Measurements from ENCODE around the gene NOTCH1. TPM values are rescaled to one million over a fixed set of nuclear protein-coding genes. Genes with fewer than 3 reads are reported as not detected.
"Not testable (repeated sequence)": the region's sequence is repeated elsewhere in the genome, so short reads cannot be mapped to it uniquely, and the experiment has no call there.

NOTCH1 gene
- total RNA-seq, 3 donors from 2014 or later: 124 to 128 (median 125) TPM

DNA sequence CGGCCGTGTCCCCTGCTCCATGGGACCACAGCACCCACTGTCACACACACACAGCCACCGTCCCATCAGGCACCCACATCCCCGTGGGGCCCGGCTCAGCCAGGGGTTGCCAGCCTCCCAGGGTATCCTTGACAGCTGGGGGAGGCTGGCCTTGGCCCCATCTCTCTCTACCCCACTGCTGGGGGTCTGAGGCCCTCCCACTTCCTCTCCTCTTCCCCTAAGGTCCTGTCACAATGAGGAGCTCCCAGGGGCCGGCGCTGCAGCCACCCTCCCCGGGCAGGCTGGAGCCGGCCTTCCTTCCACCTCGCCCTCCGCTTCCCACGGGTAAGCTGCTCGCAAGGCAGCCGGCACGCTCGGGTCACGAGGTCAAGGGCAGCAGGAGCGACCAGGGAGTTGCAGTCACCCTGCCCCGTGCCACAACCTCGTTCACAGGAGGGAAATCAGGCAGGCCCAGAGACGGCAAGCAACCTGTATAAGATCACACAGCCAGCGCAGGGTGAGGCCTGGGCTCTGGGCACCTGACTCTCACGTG lies 38.6 kb upstream of the NOTCH1 start:
- Mint-ChIP-seq H3K4me1 (ENCODE audit: low read depth) (peaks cover 12% of the 10 kb centered on the region), H3K4me3 (no peak overlapping the region), H3K36me3 (ENCODE audit: insufficient read depth) (no peaks in the 10 kb centered on the region), H3K27me3 (ENCODE audit: low read depth) (no peaks in the 10 kb centered on the region), H3K9me3 (no peaks in the 10 kb centered on the region)
- no peak for ATAC-seq
- DNase-seq: no peak

GRCh38 chr9:136582977-136583735 lies 37.3 kb upstream of the NOTCH1 start:
- no peaks in the 10 kb centered on the region for H3K36me3 Mint-ChIP-seq (ENCODE audit: insufficient read depth)
- no peaks in the 10 kb centered on the region for H3K9me3 Mint-ChIP-seq
- ATAC-seq: no peak
- H3K4me3 Mint-ChIP-seq: no peak overlapping the region
- H3K4me1 Mint-ChIP-seq (ENCODE audit: low read depth): peaks cover 3% of the 10 kb centered on the region
- no peak for DNase-seq
- no peaks in the 10 kb centered on the region for H3K27me3 Mint-ChIP-seq (ENCODE audit: low read depth)

DNA sequence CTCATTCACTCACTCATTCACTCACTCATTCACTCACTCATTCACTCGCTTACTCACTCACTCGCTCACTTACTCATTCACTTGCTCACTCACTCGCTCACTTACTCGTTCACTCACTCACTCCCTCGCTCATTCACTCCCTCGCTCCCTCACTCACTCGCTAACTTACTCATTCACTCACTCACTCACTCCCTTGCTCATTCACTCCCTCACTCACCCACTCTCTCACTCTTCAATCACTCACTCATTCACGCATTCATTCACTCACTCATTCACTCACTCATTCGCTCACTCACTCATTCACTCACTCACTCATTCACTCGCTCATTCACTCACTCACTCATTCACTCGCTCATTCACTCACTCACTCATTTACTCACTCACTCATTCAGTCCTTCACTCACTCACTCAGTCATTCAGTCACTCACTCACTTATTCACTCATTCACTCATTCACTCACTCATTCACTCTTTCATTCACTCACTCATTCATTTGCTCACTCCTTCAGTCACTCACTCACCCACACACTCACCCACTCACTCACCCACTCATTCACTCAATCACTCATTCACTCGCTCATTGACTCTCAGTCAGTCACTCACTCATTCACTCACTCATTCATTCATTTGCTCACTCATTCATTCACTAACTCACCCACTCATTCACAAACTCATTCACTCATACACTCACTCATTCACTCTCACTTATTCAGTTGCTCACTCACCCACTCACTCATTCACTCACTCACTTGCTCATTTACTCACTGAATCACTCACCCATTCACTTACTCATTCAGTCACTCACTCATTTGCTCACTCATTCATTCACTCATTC lies 36.0 kb upstream of the NOTCH1 start:
- DNase-seq (no peak), ATAC-seq (no peak)
- H3K9me3 Mint-ChIP-seq: no peaks in the 10 kb centered on the region
- no peak overlapping the region for H3K4me3 Mint-ChIP-seq
- H3K4me1 Mint-ChIP-seq (ENCODE audit: low read depth): peaks cover 2% of the 10 kb centered on the region
- no peaks in the 10 kb centered on the region for H3K27me3 Mint-ChIP-seq (ENCODE audit: low read depth)
- H3K36me3 Mint-ChIP-seq (ENCODE audit: insufficient read depth): no peaks in the 10 kb centered on the region

- not testable (repeated sequence) for H3K27me3 Mint-ChIP-seq (ENCODE audit: low read depth); H3K36me3 Mint-ChIP-seq (ENCODE audit: insufficient read depth); H3K4me1 Mint-ChIP-seq (ENCODE audit: low read depth); H3K4me3 Mint-ChIP-seq; DNase-seq; H3K9me3 Mint-ChIP-seq; ATAC-seq
Measured at GRCh38 chr9:136579650-136580219, 33.9 kb upstream of the NOTCH1 start.

DNA sequence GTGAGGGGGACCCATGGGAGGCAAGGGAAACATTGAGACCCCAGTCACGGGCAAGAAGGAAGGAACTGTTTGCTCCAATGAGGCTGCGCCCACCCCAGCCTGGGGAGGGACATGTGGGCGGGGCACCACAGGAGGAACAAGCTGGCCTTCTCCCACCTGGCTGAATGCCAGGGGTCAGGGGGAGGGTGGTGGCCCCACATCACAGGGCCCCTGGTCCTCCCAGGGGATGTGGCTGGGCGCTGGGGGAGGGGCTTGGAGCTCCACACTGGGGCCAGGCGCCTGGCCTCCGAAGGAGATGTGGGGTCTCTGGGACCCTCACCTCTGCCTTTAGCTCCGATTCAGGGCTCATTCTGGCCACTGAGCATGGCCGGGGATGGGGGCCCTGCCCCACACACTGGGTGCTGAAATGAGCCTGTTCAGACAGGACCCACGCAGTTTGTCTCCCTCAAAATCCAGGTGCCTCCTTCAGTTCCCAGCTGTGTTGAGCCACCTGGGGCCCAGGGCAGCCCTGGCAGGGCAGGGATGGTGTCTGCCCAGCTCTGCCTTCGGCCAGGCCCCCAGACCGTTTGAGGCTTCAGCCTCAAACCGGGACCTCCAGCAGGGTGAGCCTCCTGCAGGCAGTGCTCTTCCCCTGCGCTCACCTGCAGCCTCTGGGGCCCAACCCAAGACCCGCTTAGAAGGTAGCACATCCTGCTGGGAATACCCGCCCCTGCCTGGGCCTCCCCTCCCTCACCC lies 33.2 kb upstream of the NOTCH1 start:
- Mint-ChIP-seq H3K4me1 (ENCODE audit: low read depth) (peaks cover 2% of the 10 kb centered on the region), H3K4me3 (no peak overlapping the region), H3K9me3 (no peaks in the 10 kb centered on the region), H3K27me3 (ENCODE audit: low read depth) (no peaks in the 10 kb centered on the region), H3K36me3 (ENCODE audit: insufficient read depth) (no peaks in the 10 kb centered on the region)
- ATAC-seq (peak; percentile 22 to 45), DNase-seq (no peak)

- DNase-seq: no peak
- H3K27me3 Mint-ChIP-seq (ENCODE audit: low read depth): no peaks in the 10 kb centered on the region
- no peak for ATAC-seq
- H3K9me3 Mint-ChIP-seq: no peaks in the 10 kb centered on the region
- no peak overlapping the region for H3K4me3 Mint-ChIP-seq
- H3K36me3 Mint-ChIP-seq (ENCODE audit: insufficient read depth): no peaks in the 10 kb centered on the region
- H3K4me1 Mint-ChIP-seq (ENCODE audit: low read depth): peaks cover 2% of the 10 kb centered on the region
Measured at GRCh38 chr9:136578626-136578914, 32.7 kb upstream of the NOTCH1 start.

DNA sequence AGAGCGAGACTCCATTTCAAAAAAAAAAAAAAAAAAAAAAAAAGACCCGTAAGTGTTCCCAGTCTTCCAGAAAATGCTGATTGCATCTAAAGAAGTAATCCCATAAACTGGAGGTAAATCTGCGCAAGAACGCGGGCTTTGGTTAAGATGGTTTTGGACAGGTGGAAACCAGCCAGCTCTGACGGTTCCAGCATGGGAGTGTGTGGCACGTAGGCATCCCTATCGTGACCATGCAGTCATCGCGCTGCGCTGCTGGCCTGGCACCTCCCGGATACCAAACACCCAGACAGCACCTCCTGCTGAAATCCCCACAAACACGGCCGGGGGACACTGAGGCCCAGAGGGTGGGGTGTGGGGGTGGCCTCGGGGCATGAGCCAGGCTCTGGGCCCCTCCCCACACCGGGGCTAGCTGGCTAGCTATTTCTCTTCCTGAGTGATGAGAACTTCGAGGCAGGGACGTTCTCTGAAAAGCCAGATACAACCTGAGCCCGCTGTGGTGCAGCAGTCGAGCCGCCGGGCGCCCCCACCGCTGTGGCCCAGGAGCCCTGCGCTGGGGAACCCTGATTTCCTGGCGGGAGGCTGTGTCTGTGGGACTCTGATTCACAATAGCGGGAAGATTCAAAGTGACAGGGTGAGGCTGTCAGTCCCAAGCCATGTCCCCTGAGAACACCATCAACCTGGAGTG lies 32.2 kb upstream of the NOTCH1 start:
- H3K27me3 Mint-ChIP-seq (ENCODE audit: low read depth): no peaks in the 10 kb centered on the region
- no peak overlapping the region for H3K4me3 Mint-ChIP-seq
- peaks cover 2% of the 10 kb centered on the region for H3K4me1 Mint-ChIP-seq (ENCODE audit: low read depth)
- DNase-seq (no peak), ATAC-seq (peak in 1 of 2 donors; percentile 19)
- no peaks in the 10 kb centered on the region for H3K36me3 Mint-ChIP-seq (ENCODE audit: insufficient read depth)
- no peaks in the 10 kb centered on the region for H3K9me3 Mint-ChIP-seq

- Mint-ChIP-seq H3K4me1 (ENCODE audit: low read depth) (peaks cover 4% of the 10 kb centered on the region), H3K9me3 (no peaks in the 10 kb centered on the region), H3K4me3 (no peak overlapping the region), H3K27me3 (ENCODE audit: low read depth) (no peaks in the 10 kb centered on the region), H3K36me3 (ENCODE audit: insufficient read depth) (no peaks in the 10 kb centered on the region)
- DNase-seq (no peak), ATAC-seq (peak in 1 of 2 donors; percentile 44)
Measured at GRCh38 chr9:136576269-136576626, 30.4 kb upstream of the NOTCH1 start.

DNA sequence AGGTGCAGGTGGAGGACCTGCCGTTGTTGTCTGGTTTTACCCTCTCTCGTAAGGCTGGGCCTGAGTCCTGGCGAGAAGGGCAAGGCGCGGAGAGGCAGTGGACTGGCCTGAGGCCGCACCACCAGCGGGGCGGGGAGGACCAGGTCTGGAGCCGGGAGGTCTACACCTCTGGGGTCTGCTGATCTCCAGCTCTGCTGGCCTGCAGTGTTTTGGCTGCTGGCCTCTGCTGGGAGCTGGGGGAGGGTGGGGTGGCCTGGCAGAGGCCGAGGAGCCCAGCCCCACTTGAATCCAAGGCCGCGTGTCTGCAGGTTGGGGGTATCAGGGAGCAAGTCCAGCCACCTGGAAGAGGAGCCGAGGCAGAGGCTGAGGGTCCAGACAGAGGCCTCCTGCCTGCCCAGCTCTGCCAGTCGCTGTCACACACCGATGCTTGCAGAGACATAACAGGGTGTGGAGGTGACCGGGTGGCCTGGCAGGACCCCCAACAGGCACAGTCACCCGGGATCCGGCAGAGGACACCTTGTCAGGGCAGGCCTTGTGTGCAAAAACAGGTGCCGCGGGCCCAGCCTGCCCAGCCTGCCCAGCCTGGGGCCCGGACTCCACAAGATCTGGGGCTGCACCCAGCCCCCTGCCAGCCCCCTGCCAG lies 29.9 kb upstream of the NOTCH1 start:
- ATAC-seq (no peak), DNase-seq (no peak)
- Mint-ChIP-seq H3K27me3 (ENCODE audit: low read depth) (no peaks in the 10 kb centered on the region), H3K9me3 (no peaks in the 10 kb centered on the region), H3K4me3 (no peak overlapping the region), H3K4me1 (ENCODE audit: low read depth) (peaks cover 4% of the 10 kb centered on the region), H3K36me3 (ENCODE audit: insufficient read depth) (no peaks in the 10 kb centered on the region)

DNA sequence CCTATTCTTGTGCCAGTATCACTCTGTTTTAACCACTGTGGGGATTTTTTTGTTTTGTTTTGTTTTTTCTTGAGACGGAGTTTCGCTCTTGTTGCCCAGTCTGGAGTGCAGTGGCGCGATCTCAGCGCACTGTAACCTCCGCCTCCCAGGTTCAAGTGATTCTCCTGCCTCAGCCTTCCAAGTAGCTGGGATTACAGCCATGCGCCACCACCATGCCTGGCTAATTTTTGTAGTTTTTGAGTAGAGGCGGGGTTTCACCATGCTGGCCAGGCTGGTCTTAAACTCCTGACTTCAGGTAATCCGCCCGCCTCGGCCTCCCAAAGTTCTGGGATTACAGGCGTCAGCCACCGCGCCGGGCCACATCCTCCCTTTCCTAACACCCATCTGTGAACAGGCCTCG lies 28.8 kb upstream of the NOTCH1 start:
- not testable (repeated sequence) for H3K4me3 Mint-ChIP-seq; DNase-seq; H3K36me3 Mint-ChIP-seq (ENCODE audit: insufficient read depth); ATAC-seq; H3K27me3 Mint-ChIP-seq (ENCODE audit: low read depth); H3K9me3 Mint-ChIP-seq; H3K4me1 Mint-ChIP-seq (ENCODE audit: low read depth)

GRCh38 chr9:136572828-136573625 lies 27.2 kb upstream of the NOTCH1 start:
- no peaks in the 10 kb centered on the region for H3K27me3 Mint-ChIP-seq (ENCODE audit: low read depth)
- no peaks in the 10 kb centered on the region for H3K9me3 Mint-ChIP-seq
- no peaks in the 10 kb centered on the region for H3K36me3 Mint-ChIP-seq (ENCODE audit: insufficient read depth)
- peaks cover 2% of the 10 kb centered on the region for H3K4me1 Mint-ChIP-seq (ENCODE audit: low read depth)
- ATAC-seq (no peak), DNase-seq (no peak)
- H3K4me3 Mint-ChIP-seq: no peak overlapping the region

- DNase-seq: no peak
- no peaks in the 10 kb centered on the region for H3K27me3 Mint-ChIP-seq (ENCODE audit: low read depth)
- H3K4me3 Mint-ChIP-seq: no peak overlapping the region
- H3K36me3 Mint-ChIP-seq (ENCODE audit: insufficient read depth): no peaks in the 10 kb centered on the region
- peaks cover 2% of the 10 kb centered on the region for H3K4me1 Mint-ChIP-seq (ENCODE audit: low read depth)
- H3K9me3 Mint-ChIP-seq: no peaks in the 10 kb centered on the region
- no peak for ATAC-seq
Measured at GRCh38 chr9:136572003-136572827, 26.4 kb upstream of the NOTCH1 start.

Data from activated T-cell treated with anti-CD3 and anti-CD28 coated beads, Interleukin-2, amount 50 U/mL, for 4 hours (primary cell).